ENCODE measurements around the gene DTNB.

The DTNB gene

DNA sequence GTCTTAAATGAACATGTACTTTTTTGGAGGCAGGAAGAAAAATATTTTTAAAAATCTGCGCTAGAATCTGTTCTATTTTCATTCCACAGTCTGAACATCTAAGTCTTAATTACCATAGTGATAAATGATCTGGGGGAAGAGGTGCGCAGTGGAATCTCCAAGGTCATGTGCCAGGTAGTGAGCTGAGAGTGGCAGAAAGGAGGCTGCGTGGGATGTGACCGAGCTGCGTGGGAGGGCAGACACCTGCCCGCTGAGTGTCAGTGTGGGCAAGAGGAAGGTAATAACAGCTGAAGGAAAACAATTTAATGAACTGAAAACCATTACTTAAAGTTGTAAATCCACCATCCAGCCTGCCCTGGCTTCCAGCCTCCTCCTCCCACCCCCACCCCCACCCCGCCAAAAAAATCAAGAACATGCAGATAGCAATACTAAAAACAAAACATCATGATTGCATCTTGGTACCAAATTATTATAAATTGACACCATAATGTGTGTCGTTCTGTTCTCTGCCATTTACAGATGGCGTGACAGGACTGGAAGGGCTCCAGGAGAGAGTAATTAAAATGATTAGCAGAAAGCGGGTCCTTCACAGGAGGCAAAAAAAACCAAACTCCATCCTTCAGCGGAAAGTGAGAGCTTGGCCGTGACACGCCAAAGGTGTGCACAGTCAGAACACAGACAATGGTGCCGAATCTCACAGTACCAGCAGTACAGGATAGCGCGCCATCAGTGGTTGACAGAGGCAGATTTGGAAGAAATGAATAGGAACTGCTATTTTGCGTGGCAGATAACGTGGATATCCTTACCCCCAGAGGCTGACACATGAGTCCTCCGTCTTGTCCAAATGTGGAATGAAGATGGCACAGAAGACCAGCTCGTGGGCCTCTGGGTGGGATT lies 11.4 kb upstream of the DTNB start:
- no peak overlapping the region for H3K27ac ChIP-seq (replicated peaks)
- DNase-seq (ENCODE audit: low read depth in 1 of 2, low spot score in 1 of 2), result no peak
- TF ChIP-seq, protein P1, sequence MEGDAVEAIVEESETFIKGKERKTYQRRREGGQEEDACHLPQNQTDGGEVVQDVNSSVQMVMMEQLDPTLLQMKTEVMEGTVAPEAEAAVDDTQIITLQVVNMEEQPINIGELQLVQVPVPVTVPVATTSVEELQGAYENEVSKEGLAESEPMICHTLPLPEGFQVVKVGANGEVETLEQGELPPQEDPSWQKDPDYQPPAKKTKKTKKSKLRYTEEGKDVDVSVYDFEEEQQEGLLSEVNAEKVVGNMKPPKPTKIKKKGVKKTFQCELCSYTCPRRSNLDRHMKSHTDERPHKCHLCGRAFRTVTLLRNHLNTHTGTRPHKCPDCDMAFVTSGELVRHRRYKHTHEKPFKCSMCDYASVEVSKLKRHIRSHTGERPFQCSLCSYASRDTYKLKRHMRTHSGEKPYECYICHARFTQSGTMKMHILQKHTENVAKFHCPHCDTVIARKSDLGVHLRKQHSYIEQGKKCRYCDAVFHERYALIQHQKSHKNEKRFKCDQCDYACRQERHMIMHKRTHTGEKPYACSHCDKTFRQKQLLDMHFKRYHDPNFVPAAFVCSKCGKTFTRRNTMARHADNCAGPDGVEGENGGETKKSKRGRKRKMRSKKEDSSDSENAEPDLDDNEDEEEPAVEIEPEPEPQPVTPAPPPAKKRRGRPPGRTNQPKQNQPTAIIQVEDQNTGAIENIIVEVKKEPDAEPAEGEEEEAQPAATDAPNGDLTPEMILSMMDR (IDR thresholded peaks at IDR 0.05; ENCODE audit: insufficient read depth, low read length), result no peak
- TF ChIP-seq, protein P2, sequence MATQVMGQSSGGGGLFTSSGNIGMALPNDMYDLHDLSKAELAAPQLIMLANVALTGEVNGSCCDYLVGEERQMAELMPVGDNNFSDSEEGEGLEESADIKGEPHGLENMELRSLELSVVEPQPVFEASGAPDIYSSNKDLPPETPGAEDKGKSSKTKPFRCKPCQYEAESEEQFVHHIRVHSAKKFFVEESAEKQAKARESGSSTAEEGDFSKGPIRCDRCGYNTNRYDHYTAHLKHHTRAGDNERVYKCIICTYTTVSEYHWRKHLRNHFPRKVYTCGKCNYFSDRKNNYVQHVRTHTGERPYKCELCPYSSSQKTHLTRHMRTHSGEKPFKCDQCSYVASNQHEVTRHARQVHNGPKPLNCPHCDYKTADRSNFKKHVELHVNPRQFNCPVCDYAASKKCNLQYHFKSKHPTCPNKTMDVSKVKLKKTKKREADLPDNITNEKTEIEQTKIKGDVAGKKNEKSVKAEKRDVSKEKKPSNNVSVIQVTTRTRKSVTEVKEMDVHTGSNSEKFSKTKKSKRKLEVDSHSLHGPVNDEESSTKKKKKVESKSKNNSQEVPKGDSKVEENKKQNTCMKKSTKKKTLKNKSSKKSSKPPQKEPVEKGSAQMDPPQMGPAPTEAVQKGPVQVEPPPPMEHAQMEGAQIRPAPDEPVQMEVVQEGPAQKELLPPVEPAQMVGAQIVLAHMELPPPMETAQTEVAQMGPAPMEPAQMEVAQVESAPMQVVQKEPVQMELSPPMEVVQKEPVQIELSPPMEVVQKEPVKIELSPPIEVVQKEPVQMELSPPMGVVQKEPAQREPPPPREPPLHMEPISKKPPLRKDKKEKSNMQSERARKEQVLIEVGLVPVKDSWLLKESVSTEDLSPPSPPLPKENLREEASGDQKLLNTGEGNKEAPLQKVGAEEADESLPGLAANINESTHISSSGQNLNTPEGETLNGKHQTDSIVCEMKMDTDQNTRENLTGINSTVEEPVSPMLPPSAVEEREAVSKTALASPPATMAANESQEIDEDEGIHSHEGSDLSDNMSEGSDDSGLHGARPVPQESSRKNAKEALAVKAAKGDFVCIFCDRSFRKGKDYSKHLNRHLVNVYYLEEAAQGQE (IDR thresholded peaks at IDR 0.05; ENCODE audit: insufficient replicate concordance, low read depth), result no peak
- no peak for TF ChIP-seq SPI1 (IDR thresholded peaks at IDR 0.05; ENCODE audit: borderline replicate concordance, low read depth)
- no peak for TF ChIP-seq POLR2AphosphoS5 (IDR thresholded peaks at IDR 0.05; ENCODE audit: low read depth)
- no peak for TF ChIP-seq GABPA (IDR thresholded peaks at IDR 0.05; ENCODE audit: low read depth)
- no peaks in the 10 kb centered on the region for H3K27me3 ChIP-seq (ENCODE audit: insufficient read depth, poor library complexity, severe bottlenecking)
- no peak overlapping the region for H3K4me3 ChIP-seq (replicated peaks; ENCODE audit: insufficient read depth, low read length)

DNA sequence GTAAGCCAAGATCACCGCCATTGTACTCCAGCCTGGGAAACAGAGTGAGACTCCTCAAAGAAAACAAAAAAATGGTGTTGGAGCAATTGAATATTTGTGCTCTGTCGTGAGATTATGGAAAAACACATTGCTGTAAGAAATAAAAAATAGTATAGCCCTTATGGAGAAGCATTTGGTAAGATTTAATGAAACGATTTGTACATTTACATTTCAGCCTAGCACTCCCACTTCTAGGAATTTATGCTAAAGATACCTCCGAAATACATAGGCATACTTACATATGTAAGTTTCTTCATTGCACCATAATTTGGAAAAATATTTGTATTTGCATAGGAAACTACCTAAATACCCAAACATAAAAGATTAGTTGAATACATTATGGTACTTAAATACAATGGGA lies 8.7 kb upstream of the DTNB start:
- TF ChIP-seq, protein P1 (IDR thresholded peaks at IDR 0.05; ENCODE audit: insufficient read depth, low read length), result no peak
- TF ChIP-seq POLR2AphosphoS5 (IDR thresholded peaks at IDR 0.05; ENCODE audit: low read depth) (no peak), GABPA (IDR thresholded peaks at IDR 0.05; ENCODE audit: low read depth) (no peak), SPI1 (IDR thresholded peaks at IDR 0.05; ENCODE audit: borderline replicate concordance, low read depth) (no peak)
- TF ChIP-seq, protein P2 (IDR thresholded peaks at IDR 0.05; ENCODE audit: insufficient replicate concordance, low read depth), result no peak
- no peak for DNase-seq (ENCODE audit: low read depth in 1 of 2, low spot score in 1 of 2)
- H3K4me3 ChIP-seq (replicated peaks; ENCODE audit: insufficient read depth, low read length), result no peak overlapping the region
- no peak overlapping the region for H3K27ac ChIP-seq (replicated peaks)
- H3K27me3 ChIP-seq (ENCODE audit: insufficient read depth, poor library complexity, severe bottlenecking), result no peaks in the 10 kb centered on the region

DNA sequence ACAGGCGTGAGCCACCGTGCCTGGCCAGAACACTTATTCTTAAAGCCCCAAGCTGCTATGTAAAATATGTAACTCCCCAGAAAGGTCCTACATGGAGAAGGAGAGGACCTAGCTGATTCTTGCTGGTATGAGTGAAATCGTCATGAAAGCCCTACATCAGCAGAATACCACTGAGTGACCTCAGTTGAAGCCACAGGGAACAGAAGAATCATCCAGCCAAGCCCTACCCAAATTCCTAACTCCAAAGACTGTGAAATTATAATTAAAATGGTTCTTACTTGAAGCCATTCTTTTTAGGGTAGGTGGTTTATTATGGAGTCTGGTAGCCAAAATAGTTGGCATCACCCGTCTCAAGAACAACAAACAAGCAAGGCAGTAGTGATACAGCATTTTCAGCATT lies 4.5 kb upstream of the DTNB start:
- H3K27ac ChIP-seq (replicated peaks), result no peak overlapping the region
- TF ChIP-seq GABPA (IDR thresholded peaks at IDR 0.05; ENCODE audit: low read depth) (no peak), SPI1 (IDR thresholded peaks at IDR 0.05; ENCODE audit: borderline replicate concordance, low read depth) (no peak), POLR2AphosphoS5 (IDR thresholded peaks at IDR 0.05; ENCODE audit: low read depth) (no peak)
- TF ChIP-seq, protein P2 (IDR thresholded peaks at IDR 0.05; ENCODE audit: insufficient replicate concordance, low read depth), result no peak
- no peak for DNase-seq (ENCODE audit: low read depth in 1 of 2, low spot score in 1 of 2)
- H3K4me3 ChIP-seq (replicated peaks; ENCODE audit: insufficient read depth, low read length), result no peak overlapping the region
- peaks cover 2% of the 10 kb centered on the region for H3K27me3 ChIP-seq (ENCODE audit: insufficient read depth, poor library complexity, severe bottlenecking)
